HT1080 (cell line): Measurements from ENCODE around the gene ZEB1. TPM values are rescaled to one million over a fixed set of nuclear protein-coding genes. Genes with fewer than 3 reads are reported as not detected.
A peak's percentile ranks its signal among the peaks of the same experiment; 100 is the strongest.
"Not testable (repeated sequence)": the region's sequence is repeated elsewhere in the genome, so short reads cannot be mapped to it uniquely, and the experiment has no call there.

Experiments used
- DNase-seq: peaks from one replicate; pipeline ENCODE4 v3.0.0-alpha.2; 2015; ENCODE audit warnings: low read depth
- total RNA-seq: library from RNA; depleted of rRNA; stranded (reverse); fragments of >200 nt; shearing (Covaris generic); gene quantifications from 2 replicates; pipeline ENCODE4 v1.2.3, GENCODE V29; 2014

The ZEB1 gene
- total RNA-seq, 1 experiment from 2014 or later, result 35.2 TPM

DNA sequence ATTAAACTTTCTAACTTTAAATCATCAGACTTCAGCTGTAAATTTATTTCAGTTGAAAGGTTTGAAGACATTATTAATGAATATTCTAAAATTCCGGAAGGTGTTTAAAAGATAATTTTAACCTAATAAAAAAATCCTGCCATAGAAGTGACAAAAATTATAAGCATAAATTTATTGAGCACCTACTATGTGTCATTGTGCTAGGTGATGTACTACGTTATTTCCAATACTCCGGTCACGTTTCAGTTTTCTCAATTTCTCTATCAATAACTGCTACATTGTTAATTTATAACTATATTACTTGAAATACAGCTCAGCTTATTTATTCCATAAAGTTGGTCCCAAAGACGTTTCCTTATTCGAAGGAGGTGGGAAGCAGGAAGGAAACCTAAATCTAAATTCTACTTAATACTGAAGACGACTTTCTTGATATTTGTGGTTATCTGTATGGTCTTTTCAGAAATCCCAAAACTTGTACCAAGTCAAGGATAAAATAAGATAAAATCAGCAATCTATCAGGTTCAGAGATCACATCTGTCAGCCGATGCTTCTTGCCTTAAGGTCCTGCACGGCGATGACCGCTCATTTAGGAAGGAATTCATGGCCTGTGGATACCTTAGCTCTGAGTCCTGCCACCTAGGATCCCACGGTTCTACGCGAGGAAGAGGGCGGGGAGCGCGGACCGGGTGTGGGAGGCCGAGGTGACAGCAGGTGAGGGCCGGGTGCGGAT lies 1.2 kb upstream of the ZEB1 start:
- no peak for DNase-seq

DNA sequence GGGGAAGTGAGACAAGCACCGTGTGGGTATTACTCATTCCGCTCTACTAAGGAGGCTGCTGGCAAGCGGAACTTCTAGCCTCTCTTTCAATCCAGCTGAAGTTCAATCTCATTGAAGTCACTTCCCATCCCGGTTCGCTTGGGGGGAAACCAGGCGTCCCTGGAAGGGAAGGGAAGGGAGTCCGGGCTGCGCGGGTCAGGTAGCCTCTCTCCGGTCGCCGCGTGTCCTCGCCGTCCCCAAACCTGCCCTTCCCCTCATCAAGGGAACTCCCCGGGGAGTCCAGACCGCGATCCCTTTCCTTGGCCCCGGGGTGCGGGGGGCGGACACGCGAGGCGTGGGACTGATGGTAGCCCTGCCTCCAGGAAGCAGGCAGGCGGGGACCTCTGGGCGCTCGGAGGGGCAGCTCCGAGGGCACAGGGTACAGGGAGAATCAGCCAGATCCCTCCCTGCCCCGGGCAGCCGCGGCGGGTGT lies 598 bp upstream of the ZEB1 start:
- DNase-seq, result peak; percentile 84

DNA sequence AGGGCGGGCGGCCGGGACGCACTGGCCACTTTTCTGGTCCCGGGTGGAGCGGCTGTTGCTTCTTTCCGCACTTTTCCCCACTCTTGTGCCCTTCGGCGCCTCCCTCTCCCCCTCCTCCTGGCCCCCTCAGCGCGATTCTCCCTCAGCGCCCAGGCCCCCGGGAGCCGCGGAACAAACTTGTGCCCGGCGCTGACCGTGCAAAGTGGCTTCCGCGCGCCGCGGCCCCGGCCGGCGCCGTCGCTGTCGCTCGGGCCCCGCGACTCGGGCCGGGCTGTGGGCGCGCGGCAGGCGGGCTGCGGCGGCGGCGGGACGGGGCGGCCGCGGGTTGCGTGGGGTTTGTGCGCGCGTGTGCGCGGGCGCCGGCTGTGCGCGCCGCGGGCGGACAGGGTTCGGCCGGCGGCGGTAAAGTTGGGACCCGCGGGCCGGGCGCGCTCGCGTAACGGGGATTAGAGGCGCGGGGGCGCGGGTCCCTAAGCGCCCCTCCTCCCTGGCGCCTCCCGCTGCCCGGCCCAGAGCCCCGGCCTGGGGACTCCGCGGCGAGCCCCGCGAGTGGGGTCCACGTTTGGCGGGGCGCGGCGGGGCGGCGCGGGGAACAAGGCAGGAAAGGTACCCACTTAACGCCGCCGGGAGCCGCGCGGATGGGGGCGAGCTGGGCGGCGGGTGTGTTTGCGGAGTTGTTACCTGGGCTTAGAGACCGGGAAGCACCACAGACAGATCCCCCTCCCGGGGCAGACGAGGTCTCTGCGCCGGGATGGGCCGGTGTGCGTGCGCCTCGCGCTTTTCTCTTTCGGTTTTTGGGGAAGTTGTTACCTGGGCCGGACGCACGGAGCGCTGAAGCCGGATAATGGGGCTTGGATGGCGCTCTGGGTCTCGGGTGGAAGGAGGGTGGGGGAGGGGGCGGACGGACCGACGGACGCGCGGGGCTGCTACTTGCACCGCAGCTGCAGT lies 860 bp downstream of the ZEB1 start:
- peak; percentile 25 for DNase-seq

DNA sequence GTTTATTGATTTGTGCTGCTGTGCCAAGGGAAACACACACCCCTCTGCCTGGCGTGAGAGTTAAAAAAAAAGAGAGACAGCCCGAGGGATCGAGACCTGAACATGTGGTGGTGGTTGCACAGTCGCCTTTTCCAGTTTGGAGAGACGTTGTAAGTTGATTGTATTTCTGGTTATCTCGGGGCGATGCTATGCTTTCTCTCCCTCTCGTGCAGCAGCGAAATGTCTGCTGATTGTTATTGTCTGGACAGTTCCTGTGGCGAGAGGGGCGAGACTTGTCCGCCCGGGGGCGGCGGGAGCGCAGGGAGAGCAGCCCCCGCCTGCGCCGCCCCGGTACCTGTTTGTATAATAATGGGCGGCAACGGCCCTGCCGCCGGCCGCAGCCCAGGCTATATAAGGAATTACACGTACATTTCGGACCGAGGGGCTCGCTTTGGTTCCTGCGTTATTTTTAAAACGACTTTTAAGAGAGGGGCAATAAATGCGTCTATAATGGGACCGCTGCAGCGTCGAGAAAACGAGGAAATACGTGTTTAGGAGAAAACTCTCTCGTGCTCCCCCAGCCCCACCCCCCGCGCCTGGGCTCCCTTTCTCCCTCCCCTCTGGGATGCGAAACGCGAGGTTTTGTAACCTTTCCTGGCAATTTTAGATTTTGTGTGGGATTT lies 1.7 kb downstream of the ZEB1 start:
- DNase-seq, result peak; percentile 52

DNA sequence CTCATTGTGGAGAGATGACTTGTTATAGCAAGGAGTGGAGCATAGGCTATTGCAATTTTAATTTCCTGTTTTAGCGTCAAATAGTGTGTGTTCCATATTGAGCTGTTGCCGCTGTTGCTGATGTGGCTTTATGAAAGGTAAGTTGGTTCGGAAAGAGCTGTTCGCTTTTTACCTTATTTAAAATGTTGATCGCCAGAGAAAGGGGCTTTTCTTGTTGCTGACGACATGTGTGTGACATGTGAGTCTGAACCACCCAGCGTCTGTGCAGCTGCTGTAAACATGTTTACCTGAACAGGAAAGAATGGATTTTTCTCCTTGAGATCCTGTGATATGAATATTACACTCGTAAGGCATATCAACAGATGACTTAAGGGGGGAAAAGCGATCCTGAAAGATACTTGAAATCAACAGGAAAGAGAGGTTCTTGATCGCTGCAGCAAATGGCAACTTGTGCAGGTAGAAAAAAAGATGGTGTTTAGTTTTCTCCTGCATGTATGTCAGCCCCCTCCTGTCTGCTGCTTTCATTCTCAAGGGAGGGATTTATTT lies 2.5 kb downstream of the ZEB1 start:
- DNase-seq, result no peak

DNA sequence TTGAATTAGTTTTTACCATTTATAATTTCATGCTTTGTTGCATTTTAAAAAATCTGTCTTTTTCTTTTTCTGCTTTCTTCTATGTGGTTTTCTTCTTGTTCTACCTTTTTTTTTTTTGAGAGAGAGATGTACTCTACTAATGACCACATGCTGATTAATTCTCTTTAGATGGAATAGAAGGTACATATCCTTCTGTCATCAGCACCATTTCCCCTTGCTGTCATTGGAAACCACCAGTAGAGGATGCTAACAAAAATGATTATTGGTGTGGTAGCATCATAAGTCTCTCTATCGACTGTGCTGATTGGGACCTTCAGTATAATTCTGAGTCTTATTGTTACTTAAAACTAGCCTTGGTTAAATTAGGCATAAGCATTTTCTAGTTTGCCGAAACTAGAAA lies 3.6 kb downstream of the ZEB1 start:
- DNase-seq, result no peak

DNA sequence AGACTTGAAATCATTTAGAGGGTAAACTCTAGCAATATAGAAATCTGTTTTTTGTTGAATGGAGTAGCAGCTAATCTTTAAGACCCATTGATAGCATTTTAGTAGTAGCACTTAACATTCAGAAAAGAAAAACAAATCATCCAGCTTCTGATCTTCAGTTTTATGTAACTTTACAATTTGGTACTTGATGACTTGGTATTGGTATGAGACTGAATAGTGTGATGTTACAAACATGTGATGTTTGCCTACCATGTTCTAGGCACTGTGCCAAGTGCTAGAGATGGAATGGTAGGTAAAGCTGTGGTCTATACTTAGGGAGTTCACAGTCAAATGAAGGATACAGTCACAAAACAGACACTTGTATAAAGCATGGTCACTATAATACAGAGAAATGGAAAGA lies 21.3 kb downstream of the ZEB1 start:
- no peak for DNase-seq

DNA sequence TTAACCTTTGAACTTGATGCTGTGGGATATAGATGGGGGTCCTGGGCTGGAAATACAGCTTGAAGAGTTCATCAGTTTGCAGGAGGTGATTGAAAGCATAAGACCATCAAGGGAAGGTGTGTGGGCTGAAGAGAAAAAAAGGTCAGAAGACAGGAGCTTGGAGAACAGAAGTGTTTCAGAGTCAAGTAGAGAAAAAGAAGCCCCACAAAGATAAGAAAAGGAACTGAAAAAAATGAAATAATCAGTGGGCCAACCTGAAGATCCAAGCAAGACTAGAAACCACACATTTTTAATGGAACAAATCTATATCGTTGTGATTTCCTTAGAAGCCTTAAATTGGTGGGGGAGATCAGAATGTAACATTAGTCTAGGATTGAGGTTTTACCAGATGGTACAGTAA lies 22.5 kb downstream of the ZEB1 start:
- DNase-seq, result no peak

DNA sequence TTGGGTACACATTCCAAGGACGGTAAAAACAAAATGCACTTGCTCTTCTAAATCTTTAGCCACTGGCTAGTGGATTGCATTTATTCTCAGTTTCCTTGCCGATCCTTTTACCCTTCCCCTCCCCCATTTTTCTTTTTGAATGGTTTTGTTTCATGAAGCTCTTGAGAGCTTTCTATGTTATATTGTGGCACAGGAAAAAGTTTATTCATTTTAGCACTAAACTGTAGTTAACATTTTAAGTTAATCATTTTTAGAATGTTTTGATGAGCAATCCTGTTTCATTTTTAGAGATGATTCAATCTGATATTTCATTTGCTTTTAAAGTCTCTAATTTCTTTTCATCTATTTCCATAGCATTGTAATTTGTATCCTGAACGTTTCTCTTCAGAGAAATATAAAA lies 24.0 kb downstream of the ZEB1 start:
- DNase-seq, result no peak

DNA sequence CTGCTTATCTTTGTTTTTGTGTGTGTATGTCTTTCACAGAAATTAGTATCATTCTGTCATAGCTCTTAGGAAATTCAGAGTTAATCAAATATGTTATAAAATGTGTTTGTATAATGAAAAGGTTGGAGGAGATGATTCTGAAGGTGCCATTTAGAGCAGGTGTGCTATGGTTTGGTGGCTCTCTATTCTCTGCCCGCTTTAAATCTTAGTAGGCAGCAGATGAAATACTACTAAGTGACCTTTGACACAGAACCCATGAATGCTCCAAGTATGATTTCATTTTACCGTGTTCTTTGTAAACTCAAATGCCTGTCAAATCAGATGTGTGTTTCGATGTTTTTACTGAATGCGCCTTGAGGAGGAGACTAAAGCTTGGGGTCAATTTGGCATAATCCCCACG lies 24.5 kb downstream of the ZEB1 start:
- DNase-seq, result no peak

DNA sequence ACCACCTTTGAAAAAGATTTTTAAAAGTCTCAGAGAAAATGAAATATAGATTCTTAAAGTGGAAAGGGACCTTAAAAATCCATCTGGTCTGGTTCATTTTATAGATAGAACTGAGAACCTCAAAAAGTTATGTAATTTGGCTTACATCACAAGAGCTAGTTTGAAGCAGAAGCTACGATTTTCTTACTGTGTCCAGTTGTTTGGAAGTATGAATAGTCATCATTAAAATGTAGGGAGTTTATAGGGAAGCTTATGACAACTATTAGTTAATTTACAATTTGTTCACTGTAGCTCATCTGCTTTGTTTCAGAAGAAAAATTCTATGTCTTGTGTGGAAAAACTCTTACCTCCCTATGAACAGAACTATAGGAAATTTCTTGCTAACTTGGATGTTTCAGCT lies 26.9 kb downstream of the ZEB1 start:
- DNase-seq, result no peak

DNA sequence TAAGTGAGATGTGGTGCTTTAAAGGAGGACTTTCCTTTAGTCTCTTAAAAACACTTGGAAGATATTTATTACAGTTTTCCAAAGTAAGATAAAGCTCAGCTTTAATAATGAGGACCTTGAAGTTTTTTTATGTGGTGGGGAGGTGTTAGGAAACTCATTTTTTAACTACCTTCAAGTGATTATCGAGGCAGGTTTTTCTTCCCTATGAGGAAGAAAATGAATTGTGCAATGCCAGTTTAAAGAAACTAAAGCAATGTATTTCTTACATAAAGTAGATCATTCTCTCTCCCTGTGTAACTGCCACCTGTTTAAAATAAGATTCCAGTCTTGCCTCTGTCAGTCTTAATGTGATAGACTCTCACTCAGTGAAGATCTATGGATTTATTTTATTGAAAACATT lies 27.9 kb downstream of the ZEB1 start:
- no peak for DNase-seq

DNA sequence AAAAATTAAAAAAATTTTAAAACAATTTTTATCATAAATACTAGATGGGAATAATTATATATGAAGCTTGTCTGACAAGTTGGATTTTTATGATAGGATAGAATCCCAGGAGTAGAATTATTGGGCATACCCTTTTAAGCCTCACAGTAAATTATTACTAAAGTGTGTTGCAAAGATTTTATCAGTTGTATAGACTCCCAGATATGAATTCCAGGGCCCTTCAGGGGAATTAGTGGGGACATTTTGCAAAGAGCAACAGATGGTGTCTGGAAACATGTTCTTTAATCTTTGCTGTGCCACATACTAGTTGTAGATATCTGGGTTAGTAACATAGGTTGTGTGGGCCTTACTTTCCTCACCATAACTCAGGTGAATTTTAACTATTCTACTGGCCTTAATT lies 28.7 kb downstream of the ZEB1 start:
- no peak for DNase-seq

DNA sequence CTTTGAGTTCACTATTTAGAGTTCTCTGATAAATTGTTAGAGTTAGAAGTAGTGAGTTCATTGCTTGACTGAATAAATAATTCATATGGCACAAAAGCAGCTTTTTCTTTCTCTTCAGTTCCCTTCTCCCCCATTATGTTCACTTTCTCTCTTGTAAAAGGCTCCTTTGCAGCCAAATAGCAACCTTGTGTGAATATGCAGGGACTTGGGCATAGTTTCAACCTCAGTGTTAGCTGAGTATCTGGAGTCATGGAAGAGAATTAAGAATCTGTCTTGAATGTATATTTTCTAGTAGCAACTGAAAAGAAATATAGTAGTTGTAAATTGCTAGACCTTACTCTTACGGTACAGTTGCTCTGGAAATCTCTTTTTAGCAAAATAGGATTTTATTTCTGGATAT lies 31.9 kb downstream of the ZEB1 start:
- no peak for DNase-seq

DNA sequence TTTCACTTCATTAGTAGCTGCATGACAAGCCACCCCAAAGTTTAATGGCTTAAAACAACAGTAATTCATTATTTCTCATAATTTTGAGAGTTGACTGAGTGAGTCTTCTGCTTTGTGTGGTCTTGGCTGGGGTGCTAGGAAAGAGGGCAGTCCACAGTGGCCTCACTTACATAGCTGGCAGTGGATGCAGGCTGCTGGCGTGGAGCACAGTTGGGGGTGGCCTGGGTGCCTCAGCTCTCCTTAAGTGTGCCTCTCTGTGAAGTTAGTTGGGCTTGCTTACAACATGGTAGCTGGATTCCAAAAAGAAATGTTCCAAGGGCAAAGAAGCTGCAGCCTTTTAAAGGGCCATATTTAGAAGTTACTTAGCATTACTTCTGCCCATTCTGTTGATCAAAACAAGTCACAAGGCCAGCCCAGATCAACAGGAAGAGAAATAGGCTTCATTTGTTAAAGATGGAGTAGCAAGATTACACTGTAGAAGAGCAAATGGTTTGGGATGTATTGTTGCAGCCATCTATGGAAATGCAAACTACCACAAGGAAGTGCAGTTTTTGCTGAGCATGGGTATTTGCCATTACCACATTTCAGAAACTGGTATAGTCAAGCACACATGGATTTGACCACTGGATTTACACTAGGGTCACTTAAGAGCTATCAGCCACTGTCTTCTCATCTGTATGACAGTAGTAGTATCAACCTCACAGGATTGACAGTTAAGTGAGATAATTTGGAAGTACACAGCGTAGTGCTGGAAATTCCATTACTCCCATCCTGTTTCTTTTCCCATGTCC lies 33.6 kb downstream of the ZEB1 start:
- no peak for DNase-seq

DNA sequence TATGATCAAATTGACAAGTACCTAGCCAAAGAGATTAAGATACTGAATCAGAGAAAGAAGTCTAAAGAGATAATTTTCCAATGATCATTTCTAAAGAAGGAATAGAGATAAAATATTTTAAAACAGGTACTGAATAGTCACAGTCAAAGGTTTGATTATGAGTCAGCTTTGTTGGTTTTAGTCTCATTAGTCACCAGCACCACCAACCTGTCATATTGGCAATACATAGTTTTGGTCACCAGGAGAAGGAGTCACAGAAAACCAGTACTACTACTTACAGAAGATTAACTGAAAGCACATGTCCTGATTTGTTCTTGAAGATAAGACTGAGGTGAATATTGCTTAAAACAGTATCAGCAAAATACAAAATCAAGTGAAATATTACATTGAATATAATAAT lies 34.6 kb downstream of the ZEB1 start:
- peak; percentile 85 for DNase-seq

DNA sequence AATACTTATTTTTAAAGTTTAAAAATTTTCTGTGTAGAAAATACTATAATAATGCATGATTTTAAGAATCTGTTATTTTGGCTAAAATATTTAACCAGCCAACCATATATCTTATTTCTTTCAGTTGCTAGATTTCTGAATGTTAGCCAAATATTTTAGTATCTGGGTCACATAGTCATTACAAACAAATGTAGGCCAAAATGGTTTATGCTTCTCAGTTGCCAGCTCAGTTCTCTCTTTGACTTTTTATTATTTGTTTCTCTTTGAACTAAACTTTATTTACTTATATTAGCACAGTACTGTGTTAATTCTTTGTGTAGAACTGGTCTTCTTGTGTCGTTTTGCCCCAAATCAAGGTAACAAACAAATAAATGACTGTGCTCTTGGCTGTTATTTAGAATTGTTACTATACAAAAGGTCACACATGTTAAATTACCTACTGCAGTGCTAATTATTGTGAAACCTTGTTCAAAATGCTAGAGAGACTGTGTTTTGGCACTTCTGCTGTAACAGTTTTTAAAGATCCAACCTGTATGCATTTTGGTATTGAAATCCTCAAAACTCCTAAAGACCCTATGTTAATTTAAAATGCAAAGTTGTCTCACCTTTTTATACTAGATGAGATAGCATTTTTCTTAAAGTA lies 39.8 kb downstream of the ZEB1 start:
- DNase-seq, result no peak

DNA sequence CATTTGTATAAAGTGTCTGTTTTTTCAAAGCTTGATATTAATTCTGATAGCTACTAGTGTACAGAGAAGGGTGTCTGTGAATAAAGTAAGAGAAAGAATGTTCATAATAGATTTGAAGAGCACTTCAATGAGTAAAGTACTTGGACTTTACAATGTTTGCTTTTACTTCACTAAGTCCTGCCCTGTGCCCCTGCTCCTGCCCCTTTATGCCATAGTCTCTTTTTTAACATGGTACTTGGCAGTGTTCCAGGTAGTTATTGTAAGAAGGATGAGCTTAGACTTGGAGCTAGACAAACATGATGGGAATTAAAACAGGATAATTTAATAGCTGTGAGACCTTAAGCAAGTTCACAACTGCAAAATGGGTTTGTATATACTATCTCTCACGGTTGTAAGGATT lies 41.0 kb downstream of the ZEB1 start:
- DNase-seq, result no peak

DNA sequence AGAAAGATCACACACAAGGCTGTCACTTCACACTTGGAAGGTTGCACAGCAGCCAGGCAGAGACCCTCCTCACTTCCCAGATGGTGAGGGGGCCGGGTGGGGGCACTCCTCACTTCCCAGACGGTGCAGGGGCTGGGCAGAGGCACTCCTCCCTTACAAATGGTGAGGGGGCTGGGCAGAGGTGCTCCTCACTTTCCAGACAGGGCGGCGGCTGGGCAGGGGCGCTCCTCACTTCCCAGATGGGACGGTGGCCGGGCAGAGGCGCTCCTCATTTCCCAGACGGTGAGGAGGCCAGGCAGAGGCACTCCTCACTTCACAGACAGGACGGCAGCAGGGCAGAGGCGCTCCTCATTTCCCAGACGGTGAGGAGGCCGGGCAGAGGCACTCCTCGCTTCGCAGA lies 42.5 kb downstream of the ZEB1 start:
- not testable (repeated sequence) for DNase-seq

DNA sequence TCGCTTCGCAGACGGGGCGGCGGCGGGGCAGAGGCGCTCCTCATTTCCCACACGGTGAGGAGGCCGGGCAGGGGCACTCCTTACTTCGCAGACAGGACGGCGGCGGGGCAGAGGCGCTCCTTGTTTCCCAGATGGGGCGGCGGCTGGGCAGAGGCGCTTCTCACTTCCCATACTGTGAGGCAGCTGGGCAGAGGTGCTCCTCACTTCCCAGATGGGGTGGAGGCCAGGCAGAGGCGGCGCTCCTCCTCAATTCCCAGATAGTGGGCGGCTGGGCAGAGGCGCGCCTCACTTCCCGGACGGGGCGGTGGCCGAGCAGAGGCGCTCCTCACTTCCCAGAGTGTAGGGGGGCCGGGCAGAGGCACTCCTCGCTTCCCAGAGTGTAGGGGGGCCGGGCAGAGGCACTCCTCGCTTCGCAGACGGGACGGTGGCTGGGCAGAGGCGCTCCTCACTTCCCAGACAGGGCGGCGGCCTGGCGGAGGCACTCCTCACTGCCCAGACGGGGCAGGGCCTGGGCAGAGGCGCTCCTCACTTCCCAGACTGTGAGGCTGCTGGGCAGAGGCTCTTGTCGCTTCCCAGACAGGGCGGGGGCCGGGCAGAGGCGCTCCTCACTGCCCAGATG lies 43.1 kb downstream of the ZEB1 start:
- DNase-seq, result no peak
